Jurkat, Clone E6-1 (cell line): ENCODE data around the gene ZNRF3.
"Not testable (repeated sequence)": the region's sequence is repeated elsewhere in the genome, so short reads cannot be mapped to it uniquely, and the experiment has no call there.

Experiments used
- DNase-seq: peaks from one replicate; pipeline ENCODE4 v3.0.0-alpha.2; 2011; ENCODE audit warnings: low read depth, low spot score
- H3K4me3 ChIP-seq: 2 replicates; pipeline ENCODE4 v1.5.1; 2011; ENCODE audit warnings: mild to moderate bottlenecking, low read length, control low read depth, moderate library complexity

ZNRF3 gene

GRCh38 chr22:28992565-28993356 lies 109.4 kb downstream of the ZNRF3 start:
- no peak overlapping the region for H3K4me3 ChIP-seq
- no peak for DNase-seq

- no peak overlapping the region for H3K4me3 ChIP-seq
- no peak for DNase-seq
Measured at GRCh38 chr22:28994522-28994921, 111.2 kb downstream of the ZNRF3 start.

GRCh38 chr22:28995551-28995950 lies 112.2 kb downstream of the ZNRF3 start:
- no peak for DNase-seq
- H3K4me3 ChIP-seq, result no peak overlapping the region

GRCh38 chr22:28997342-28997741 lies 114.0 kb downstream of the ZNRF3 start:
- no peak overlapping the region for H3K4me3 ChIP-seq
- DNase-seq, result no peak

- no peak overlapping the region for H3K4me3 ChIP-seq
- DNase-seq, result no peak
Measured at GRCh38 chr22:28998681-28999080, 115.3 kb downstream of the ZNRF3 start.

DNA sequence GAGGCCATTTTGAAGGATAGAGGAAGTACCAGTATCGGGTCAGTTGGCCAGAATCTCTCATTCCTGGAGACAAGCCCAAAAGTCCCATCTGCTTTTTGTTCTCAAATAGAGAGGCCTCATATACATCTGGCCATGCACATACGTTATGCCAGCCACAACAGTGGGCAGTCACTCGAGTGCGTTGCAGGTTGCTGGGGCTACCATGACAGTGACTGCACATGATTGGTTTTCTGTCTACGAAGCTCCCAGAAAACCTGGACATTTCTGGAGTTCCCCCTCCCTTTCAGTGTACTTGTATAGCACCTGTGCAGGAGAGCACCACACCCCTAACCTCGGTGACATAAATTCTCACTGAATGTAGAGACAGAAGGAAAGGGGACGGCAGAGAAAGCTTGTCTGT lies 116.1 kb downstream of the ZNRF3 start:
- DNase-seq, result no peak
- H3K4me3 ChIP-seq, result no peak overlapping the region

GRCh38 chr22:28999919-29000556 lies 116.7 kb downstream of the ZNRF3 start:
- no peak for DNase-seq
- H3K4me3 ChIP-seq, result no peak overlapping the region

DNA sequence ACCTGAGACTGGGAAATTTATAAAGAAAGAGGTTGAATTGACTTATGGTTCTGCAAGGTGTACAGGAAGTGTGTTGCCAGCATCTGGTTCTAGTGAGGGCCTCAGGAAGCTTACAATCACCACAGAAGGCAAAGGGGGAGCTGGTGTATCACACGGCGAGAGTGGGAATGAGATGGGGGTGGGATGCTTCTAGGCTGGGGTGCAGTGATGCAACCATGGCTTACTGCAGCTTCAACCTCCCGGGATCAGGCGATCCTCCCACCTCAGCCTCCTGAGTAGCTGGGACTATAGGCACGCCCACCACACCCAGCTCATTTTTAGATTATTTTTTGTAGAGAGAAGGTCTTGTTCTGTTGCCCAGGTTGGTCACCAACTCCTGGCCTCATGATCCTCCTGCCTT lies 117.3 kb downstream of the ZNRF3 start:
- no peak for DNase-seq
- H3K4me3 ChIP-seq, result no peak overlapping the region

DNA sequence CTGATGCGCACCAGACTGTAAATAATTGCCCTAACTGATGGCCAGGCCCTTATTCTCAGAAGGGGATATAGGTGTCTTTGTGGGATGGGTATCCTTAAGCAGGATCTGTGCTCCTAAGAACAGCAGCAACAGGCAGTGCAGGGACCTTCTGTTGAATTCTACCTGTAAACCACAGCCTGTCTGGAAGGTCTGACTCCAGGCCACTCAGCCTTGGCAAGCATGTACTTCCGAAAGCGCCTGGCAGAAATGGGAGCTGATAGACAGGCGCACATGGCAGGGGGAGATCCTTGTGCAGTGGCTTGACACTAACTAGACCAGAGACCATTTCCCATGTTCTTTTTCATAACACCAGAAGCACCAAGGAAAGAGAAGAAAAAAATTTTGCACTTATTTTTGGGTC lies 119.2 kb downstream of the ZNRF3 start:
- DNase-seq, result no peak
- no peak overlapping the region for H3K4me3 ChIP-seq

DNA sequence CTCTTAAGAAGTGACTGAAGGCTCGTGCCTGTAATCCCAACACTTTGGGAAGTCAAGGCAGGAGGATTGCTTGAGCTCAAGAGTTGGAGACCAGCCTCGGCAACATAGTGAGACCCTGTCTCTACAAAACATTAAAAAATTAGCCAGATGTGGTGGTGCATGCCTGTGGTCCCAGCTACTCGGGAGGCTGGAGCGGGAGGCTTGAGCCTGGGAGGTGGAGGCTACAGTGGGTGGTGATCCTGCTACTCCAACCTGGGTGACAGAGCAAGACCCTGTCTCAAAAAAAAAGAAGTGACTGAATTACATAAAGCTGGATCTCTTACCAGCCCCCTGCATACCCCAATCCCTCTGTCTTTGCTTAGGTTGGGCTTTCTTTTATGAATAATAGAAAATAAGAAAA lies 120.2 kb downstream of the ZNRF3 start:
- no peak for DNase-seq
- no peak overlapping the region for H3K4me3 ChIP-seq

GRCh38 chr22:29003975-29004646 lies 120.7 kb downstream of the ZNRF3 start:
- no peak for DNase-seq
- no peak overlapping the region for H3K4me3 ChIP-seq

DNA sequence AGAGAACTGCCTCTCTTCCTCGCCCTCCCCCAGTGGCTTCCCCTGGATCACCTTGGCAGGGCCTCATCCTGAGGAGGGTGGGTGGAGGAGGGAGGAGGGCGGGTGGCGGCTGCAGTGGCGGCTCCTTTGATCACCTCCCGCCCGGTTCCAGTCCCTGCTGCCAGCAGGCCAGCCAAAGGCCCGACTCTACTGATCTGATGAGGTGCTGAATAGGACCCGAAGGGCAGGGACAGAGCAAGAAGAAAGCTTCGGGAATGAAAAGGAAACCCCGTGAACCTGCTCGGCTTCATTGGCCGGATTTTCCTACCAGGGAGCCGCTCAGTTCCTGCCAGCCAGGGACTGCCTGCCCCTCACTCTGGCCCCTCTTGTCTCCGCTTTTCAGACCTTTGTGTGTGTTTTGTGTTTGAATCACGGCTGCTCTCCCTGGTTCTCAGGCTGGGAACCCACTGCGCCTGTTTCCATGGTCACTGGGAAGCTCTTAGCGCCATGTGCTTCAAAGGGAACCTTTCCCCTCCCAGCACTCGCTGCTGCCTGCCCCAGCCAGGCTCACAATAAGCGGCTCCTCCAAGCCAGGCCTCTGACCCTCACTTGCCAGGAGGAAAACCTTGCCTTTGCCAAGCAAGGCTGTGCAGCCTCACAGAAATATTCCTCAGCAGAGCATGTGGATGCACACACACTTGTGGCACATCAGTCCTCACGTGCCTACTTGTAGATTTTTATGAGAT lies 121.4 kb downstream of the ZNRF3 start:
- H3K4me3 ChIP-seq, result no peak overlapping the region
- DNase-seq, result peak; percentile 47

DNA sequence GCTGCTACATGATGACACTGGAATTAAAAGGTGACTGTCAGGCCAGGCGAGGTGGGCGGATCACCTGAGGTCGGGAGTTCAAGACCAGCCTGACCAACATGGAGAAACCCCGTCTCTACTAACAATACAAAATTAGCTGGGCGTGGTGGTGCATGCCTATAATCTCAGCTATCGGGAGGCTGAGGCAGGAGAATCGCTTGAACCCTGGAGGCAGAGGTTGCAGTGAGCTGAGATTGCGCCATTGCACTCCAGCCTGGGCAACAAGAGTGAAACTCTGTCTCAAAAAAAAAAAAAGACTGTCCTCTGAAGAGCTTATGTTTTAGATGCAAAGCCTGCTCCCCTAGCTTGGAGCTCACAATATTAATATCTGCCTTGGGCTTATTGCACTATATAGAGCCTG lies 122.4 kb downstream of the ZNRF3 start:
- not testable (repeated sequence) for H3K4me3 ChIP-seq, DNase-seq

GRCh38 chr22:29006346-29006745 lies 123.0 kb downstream of the ZNRF3 start:
- no peak overlapping the region for H3K4me3 ChIP-seq
- no peak for DNase-seq

DNA sequence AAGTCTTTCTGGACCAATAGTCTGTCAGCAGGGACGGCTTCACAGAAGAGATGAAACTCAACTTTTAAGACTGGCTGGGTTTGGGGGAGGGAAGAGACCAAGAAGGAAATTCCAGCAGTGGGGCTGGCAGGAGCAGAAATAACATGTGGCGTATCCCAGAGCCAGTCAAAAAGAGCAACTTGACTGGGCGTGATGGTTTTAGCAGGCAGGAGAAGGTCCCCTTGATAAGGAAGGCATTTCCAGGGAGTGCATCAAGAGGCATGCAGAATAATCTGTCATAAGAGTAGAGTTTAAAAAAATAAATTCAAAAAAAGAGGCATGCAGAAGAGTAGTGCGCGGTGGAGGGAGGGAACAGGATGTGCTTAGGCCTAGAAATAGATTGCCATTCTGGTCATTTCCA lies 125.8 kb downstream of the ZNRF3 start:
- H3K4me3 ChIP-seq, result no peak overlapping the region
- no peak for DNase-seq

DNA sequence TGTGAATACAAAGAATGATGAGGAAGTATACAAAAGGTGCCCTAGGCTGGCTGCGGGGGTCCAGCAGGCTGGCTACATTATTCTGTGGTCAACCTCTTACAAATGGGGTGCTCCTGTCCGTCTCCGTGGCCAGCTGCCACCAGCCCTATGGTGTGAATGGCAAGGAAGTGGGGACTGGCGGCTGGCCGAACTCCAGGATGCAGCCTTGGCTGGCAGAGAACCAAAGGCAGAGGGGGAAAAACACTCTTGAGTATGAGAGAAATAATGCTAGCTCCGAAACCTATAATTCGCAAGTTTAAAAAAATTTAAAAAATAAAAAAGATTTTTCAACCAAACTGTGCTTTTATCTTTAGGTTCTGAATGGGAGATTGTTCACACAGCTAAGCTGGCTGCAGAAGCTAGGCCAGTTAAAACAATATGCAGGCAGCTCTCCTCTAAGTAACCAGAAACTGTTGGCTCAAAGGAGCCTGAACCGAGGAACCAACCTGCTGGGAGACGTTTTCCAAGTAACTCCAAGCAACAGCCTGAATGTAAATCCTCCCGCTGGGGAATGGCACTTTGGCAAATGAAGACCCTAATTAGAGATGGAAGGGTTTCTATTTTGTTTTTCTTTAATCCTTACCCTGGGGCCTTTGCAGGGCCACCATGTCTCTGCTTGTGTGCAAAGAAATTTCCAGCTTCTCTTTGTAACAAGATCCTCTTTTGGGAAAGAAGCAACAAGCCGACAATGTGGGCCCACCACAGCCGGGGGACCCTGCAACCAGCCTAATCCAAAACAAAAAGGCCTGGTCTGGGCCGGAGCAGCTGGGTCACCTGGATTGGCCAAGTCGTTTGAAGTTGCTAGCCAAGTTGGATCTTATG lies 128.1 kb downstream of the ZNRF3 start:
- no peak for DNase-seq
- no peak overlapping the region for H3K4me3 ChIP-seq

DNA sequence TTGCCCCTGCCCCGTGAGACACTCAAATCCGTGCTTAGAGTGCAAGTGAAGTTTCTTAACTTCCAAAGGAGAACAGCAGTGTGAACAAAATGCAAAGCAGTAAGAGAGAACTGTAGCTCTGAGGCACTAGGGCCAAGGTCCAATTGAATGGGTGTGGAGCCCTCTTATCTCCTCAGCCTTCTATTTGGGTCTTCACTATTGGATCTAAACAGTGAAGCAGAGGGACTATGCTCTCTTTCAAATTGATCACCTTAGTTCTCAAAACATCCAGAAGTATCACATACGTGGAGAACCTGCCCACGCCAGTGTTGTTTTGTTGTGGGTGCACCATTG lies 128.7 kb downstream of the ZNRF3 start:
- no peak for DNase-seq
- no peak overlapping the region for H3K4me3 ChIP-seq

DNA sequence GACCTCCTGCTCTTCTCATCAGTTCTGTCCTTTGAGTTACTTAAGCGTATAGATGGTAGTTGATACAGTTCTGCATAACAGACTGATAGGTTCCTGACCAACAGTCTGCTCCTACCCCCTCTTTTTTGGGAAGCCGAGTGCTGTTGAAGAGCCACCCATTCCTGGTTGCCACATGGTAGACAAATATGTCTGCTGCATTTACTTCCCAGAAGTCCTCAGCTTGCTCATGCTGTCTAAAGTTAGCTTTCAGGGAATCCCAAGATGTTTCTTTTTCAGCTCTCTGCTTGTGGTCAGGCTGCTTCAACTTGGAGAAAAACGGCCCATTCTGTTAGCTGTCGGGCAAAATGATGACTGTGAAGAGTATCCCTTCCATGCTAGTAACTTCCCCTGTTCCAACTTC lies 129.6 kb downstream of the ZNRF3 start:
- DNase-seq, result no peak
- H3K4me3 ChIP-seq, result no peak overlapping the region

DNA sequence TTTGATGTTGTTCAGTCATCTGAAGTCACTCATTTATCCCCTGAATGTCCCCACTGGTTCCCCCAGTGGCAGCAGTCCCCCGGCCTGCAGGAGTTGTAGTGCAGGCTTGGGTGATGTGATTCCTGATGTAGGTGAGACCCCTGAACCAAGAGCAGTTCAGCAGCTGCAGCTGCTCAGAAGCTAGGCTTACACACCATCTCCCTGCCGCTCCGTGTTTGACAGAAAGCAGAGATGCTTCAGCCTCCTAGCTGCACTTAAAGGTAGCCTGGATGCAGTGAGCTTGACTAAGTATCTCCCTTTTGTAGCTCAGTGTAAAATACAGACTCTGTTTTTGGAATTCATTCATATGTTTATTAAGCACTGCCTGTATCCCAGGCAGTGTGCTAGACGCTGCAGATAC lies 130.9 kb downstream of the ZNRF3 start:
- no peak overlapping the region for H3K4me3 ChIP-seq
- no peak for DNase-seq
